A549 treated with GW870086 at 1 μM for 4 hours (cell line): Measurements from ENCODE around the gene ZNF268. TPM values are rescaled to one million over a fixed set of nuclear protein-coding genes. Genes with fewer than 3 reads are reported as not detected.

Experiments used
- total RNA-seq: library from RNA; stranded (reverse); fragments of 200-300 nt; extraction: Qiagen RNA extraction; gene quantifications from 5 replicates; pipeline ENCODE4 v1.2.3, GENCODE V29; 2022; ENCODE audit warnings: low read depth

Gene ZNF268
- total RNA-seq = 8.5 to 14.3 TPM (median 11.4 TPM) in 5 replicates

DNA sequence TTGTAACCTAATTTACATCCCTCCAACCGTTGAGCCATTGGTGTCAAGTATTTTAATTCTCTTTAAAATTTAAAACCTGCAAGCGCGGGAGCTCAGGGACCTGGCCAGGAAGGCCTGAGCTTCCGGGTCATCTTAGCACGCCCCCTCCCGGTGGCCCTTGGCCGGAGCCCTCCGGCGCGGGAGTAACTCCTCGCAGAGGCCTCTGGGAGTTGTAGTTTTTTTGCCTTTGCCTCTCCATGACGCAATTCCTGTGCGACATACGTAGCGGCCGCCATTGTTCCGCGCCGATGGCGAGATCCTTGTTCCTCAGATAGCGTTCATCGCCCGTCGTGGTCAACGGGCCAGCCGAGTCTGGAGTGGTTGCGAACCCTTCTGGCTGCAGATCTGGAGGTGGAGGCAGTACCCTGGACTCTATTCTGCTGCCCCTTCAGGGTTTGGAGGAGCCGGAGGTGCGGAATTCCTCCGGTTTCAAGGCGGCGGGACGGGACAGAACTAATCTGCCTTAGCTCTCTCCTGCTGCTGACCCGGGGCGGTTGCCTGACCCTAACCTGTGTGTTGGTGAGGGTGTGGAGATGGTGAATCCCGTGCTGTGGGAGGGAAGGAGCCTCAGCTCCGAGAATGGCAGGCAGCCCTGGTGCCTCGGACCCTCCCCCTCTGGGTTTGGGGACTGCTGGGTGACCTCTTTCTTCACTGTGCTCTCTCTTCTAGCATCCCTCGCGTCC lies at the start of gene ZNF268:
TSS of gene ZNF268 (plus strand) at position 258 of the 722 bp plus-strand sequence. CDS start 503 bp downstream, outside the sequence.

DNA sequence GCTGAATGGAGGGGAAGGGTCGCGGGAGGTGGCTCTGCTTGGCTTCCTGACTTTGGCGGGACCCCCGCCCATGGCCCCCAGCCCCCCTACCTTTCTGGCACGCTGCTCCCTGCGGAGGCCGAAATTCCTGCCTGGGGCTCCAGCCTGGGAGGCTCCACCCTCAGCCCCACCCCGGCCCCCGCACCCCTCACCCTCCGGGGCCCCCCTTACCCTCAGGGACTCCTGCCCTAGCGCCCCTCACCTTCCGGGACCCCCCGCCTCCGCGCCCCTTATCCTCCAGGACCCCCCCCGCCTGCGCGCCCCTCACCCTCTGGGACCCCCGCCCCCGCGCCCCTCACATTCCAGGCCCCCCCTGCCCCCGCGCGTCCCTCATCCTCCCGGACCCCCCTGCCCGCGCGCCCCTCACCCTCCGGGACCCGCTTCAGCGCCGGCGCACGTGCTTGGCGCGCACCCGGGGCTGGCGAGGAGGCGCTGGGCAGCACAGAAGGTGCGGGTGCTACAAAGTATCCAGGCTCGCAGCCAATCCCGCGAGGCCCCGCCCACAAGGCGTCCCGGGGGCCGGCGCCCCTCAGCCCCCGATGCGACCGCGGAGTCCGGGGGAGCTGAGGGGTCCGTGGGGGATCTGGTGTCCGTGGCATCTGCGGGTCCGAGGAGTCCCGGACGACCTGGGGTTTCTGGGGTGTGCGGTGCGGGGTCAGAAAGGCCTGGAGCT lies 54.3 kb downstream of the ZNF268 start, which contains the start of gene ANHX:
TSS of gene ANHX (minus strand) at position 477 of the 712 bp plus-strand sequence. CDS start 1,521 bp downstream, outside the sequence.

Other genes with a start within 250 kb of the ZNF268 start
- 2.6 to 3.6 TPM (median 3.2 TPM) in 5 replicates for gene ZNF605, start 225.2 kb upstream of the ZNF268 start, total RNA-seq
- 7.0 to 12.7 TPM (median 8.5 TPM) in 5 replicates for gene ZNF26, start 195.1 kb upstream of the ZNF268 start, total RNA-seq
- gene ZNF84, start 144.0 kb upstream of the ZNF268 start, total RNA-seq = 9.3 to 13.7 TPM (median 12.3 TPM) in 5 replicates
- gene ZNF140, start 100.6 kb upstream of the ZNF268 start, total RNA-seq = 8.0 to 11.3 TPM (median 8.5 TPM) in 5 replicates
- gene ZNF891, start 51.2 kb upstream of the ZNF268 start, total RNA-seq = 0.31 to 0.46 TPM (median 0.37 TPM) in 5 replicates
- 1.1 to 2.1 TPM (median 1.6 TPM) in 5 replicates for gene ZNF10, start 50.9 kb upstream of the ZNF268 start, total RNA-seq
- gene ANHX, start 54.4 kb downstream of the ZNF268 start, total RNA-seq = not detected in 5 replicates